ENCODE results near the gene OR5AU1. TPM values are rescaled to one million over a fixed set of nuclear protein-coding genes. Genes with fewer than 3 reads are reported as not detected.
"Not testable (repeated sequence)": the region's sequence is repeated elsewhere in the genome, so short reads cannot be mapped to it uniquely, and the experiment has no call there.

OR5AU1 gene
- total RNA-seq, 1 experiment from 2014 or later = not detected

GRCh38 chr14:21171128-21171527, 15.3 kb upstream of the OR5AU1 start:
- intact Hi-C loops (cut with micrococcal nuclease) = no loop called here
- Mint-ChIP-seq H3K9me3 (ENCODE audit: unreplicated experiment) (peaks cover 21% of the 10 kb centered on the region), H3K27ac (ENCODE audit: low read depth, unreplicated experiment) (no peak overlapping the region), H3K4me1 (ENCODE audit: insufficient read depth, unreplicated experiment) (peaks cover 8% of the 10 kb centered on the region), H3K4me3 (ENCODE audit: unreplicated experiment) (no peak overlapping the region), H3K27me3 (ENCODE audit: insufficient read depth, unreplicated experiment) (peaks cover 43% of the 10 kb centered on the region), H3K36me3 (ENCODE audit: insufficient read depth, unreplicated experiment) (peaks cover 5% of the 10 kb centered on the region)
- POLR2A ChIA-PET = no interaction called here
- no peak for TF ChIP-seq CTCF (IDR thresholded peaks at IDR 0.05; ENCODE audit: unreplicated experiment)
- CTCF ChIA-PET = interaction anchor here (0.7 kb wide), 1 partner anchor 9 kb away, joined by 3 read pairs; no protein-coding TSS in a partner anchor
- no TSS peak for BruUV-seq (replicated peaks)
- DNase-seq (ENCODE audit: unreplicated experiment) = peak; percentile 8

DNA sequence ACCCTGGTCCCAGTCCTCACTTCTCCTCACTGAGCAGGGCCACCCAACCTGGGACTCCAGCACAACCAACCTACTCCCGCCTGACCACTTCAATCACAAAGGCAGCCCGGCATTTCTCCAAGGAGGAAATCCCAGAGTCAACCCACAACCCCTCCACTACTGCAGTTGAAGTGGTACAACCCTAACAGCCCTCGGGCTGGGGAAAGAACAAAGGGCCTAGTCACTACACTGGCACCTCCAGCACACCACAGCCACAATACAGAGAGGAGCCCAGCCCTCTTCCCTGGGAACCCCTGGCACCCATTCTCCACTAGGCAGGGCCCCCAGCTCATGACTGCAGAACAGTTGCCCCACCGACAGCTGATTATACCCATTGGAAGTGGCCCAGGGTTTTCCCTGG, 13.7 kb upstream of the OR5AU1 start:
- DNase-seq (ENCODE audit: unreplicated experiment) = no peak
- intact Hi-C loops (cut with micrococcal nuclease) = no loop called here
- H3K27ac Mint-ChIP-seq (ENCODE audit: low read depth, unreplicated experiment) = no peak overlapping the region
- H3K4me3 Mint-ChIP-seq (ENCODE audit: unreplicated experiment) = no peak overlapping the region
- ChIA-PET POLR2A (no interaction called here), CTCF (interaction anchor here (1.1 kb wide), 2 partner anchors 12 to 77 kb away, joined by 3 read pairs; no protein-coding TSS in a partner anchor)
- no TSS peak for BruUV-seq (replicated peaks)
- peaks cover 21% of the 10 kb centered on the region for H3K9me3 Mint-ChIP-seq (ENCODE audit: unreplicated experiment)
- TF ChIP-seq CTCF (IDR thresholded peaks at IDR 0.05; ENCODE audit: unreplicated experiment) = no peak
- peaks cover 5% of the 10 kb centered on the region for H3K36me3 Mint-ChIP-seq (ENCODE audit: insufficient read depth, unreplicated experiment)
- H3K27me3 Mint-ChIP-seq (ENCODE audit: insufficient read depth, unreplicated experiment) = peaks cover 31% of the 10 kb centered on the region
- peaks cover 11% of the 10 kb centered on the region for H3K4me1 Mint-ChIP-seq (ENCODE audit: insufficient read depth, unreplicated experiment)

- no peak overlapping the region for H3K4me3 Mint-ChIP-seq (ENCODE audit: unreplicated experiment)
- peaks cover 11% of the 10 kb centered on the region for H3K4me1 Mint-ChIP-seq (ENCODE audit: insufficient read depth, unreplicated experiment)
- ChIA-PET POLR2A (interaction anchor here (0.6 kb wide), 1 partner anchor 270 kb away, joined by 3 read pairs; no protein-coding TSS in a partner anchor), CTCF (interaction anchor here (0.7 kb wide), 1 partner anchor 63 kb away, joined by 4 read pairs; no protein-coding TSS in a partner anchor)
- TF ChIP-seq CTCF (IDR thresholded peaks at IDR 0.05; ENCODE audit: unreplicated experiment) = no peak
- intact Hi-C loops (cut with micrococcal nuclease) = no loop called here
- H3K27ac Mint-ChIP-seq (ENCODE audit: low read depth, unreplicated experiment) = no peak overlapping the region
- peak; percentile 5 for DNase-seq (ENCODE audit: unreplicated experiment)
- H3K9me3 Mint-ChIP-seq (ENCODE audit: unreplicated experiment) = peaks cover 17% of the 10 kb centered on the region
- no TSS peak for BruUV-seq (replicated peaks)
- H3K36me3 Mint-ChIP-seq (ENCODE audit: insufficient read depth, unreplicated experiment) = peaks cover 5% of the 10 kb centered on the region
- peaks cover 24% of the 10 kb centered on the region for H3K27me3 Mint-ChIP-seq (ENCODE audit: insufficient read depth, unreplicated experiment)
Measured at GRCh38 chr14:21168055-21168454, 12.2 kb upstream of the OR5AU1 start.

- H3K4me1 Mint-ChIP-seq (ENCODE audit: insufficient read depth, unreplicated experiment); H3K9me3 Mint-ChIP-seq (ENCODE audit: unreplicated experiment); H3K4me3 Mint-ChIP-seq (ENCODE audit: unreplicated experiment); BruUV-seq (replicated peaks); POLR2A ChIA-PET; H3K27ac Mint-ChIP-seq (ENCODE audit: low read depth, unreplicated experiment); intact Hi-C loops (cut with micrococcal nuclease); CTCF ChIA-PET; H3K36me3 Mint-ChIP-seq (ENCODE audit: insufficient read depth, unreplicated experiment): not testable (repeated sequence)
- peaks cover 31% of the 10 kb centered on the region for H3K27me3 Mint-ChIP-seq (ENCODE audit: insufficient read depth, unreplicated experiment)
- peak; percentile 6 for DNase-seq (ENCODE audit: unreplicated experiment)
Measured at GRCh38 chr14:21165670-21166069, 9.8 kb upstream of the OR5AU1 start.

DNA sequence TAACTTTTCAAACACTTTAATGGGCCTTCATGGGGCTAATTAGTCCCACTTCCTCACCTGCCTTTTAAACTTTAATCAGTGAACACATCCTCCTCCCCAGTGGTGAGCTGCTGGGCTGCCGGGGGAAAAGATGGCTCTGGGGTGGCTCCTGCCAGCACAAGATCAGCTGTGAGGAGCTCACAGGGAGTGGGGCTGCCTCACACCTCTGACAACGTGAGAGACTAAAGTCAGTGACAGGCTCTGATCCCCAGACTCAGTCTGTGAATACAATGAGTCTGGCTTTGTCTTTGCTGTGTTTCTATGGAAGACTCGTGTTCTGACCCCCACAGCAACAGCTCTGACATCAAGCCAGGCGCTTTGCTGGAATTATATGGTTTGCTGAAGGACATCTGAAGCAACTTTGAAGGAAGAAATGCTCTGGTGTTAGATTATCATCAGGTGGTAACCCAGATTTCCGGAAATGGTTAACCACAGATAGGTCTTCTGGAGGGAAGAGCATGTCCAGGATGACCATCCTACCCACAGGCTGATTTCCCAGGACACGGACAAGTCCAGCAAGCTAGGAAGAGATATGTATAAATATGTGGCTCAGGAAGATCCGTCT, 9.2 kb upstream of the OR5AU1 start:
- H3K4me3 Mint-ChIP-seq (ENCODE audit: unreplicated experiment); H3K9me3 Mint-ChIP-seq (ENCODE audit: unreplicated experiment); intact Hi-C loops (cut with micrococcal nuclease); DNase-seq (ENCODE audit: unreplicated experiment); POLR2A ChIA-PET; H3K4me1 Mint-ChIP-seq (ENCODE audit: insufficient read depth, unreplicated experiment); H3K36me3 Mint-ChIP-seq (ENCODE audit: insufficient read depth, unreplicated experiment); H3K27ac Mint-ChIP-seq (ENCODE audit: low read depth, unreplicated experiment); BruUV-seq (replicated peaks): not testable (repeated sequence)
- H3K27me3 Mint-ChIP-seq (ENCODE audit: insufficient read depth, unreplicated experiment) = peaks cover 31% of the 10 kb centered on the region
- CTCF ChIA-PET = interaction anchor here (0.8 kb wide), 1 partner anchor 30 kb away, joined by 3 read pairs; no protein-coding TSS in a partner anchor
